Tibial artery (tissue), 4 donors: Measurements from ENCODE around the gene VPS13D.

Source experiments
- DNase-seq, 2 donors: peaks; one replicate each; pipeline ENCODE4 v3.0.0-alpha.2; 2019
- H3K27ac ChIP-seq, 2 donors: fragments of 200-600 bp; sonication (generic) in 1 of 2; 1 replicate in 1 of 2; 2 replicates in 1 of 2; pipeline ENCODE4 v1.5.1; 2018 to 2019; ENCODE audit warnings: mild to moderate bottlenecking in 1 of 2
- H3K27me3 ChIP-seq, 2 donors: fragments of 200-600 bp; sonication (generic) in 1 of 2; one replicate each; pipeline versions ENCODE4 v1.5.1 to v1.6.0; 2016 to 2019
- H3K36me3 ChIP-seq, 3 donors: fragments of 200-600 bp; sonication (generic) in 2 of 3; one replicate each; pipeline ENCODE4 v1.5.1; 2016 to 2019; ENCODE audit warnings: mild to moderate bottlenecking in 2 of 3
- H3K4me1 ChIP-seq, 4 donors: fragments of 200-600 bp; sonication (generic) in 2 of 4; 1 replicate in 3 of 4; 2 replicates in 1 of 4; pipeline ENCODE4 v1.5.1; 2016 to 2019
- H3K4me3 ChIP-seq, 2 donors: fragments of 200-600 bp; sonication (generic) in 1 of 2; 1 replicate in 1 of 2; 2 replicates in 1 of 2; pipeline ENCODE4 v1.5.1; 2018 to 2019; ENCODE audit warnings: mild to moderate bottlenecking in 2 of 2
- H3K9me3 ChIP-seq, 3 donors: fragments of 200-600 bp; sonication (generic) in 1 of 3; one replicate each; pipeline ENCODE4 v1.5.1; 2016 to 2019
- intact Hi-C: fragments of 100-400 bp; cut with DNase I; formaldehyde crosslinking; loops from one replicate; pipeline ENCODE4 v1.15.0; 2023; ENCODE audit warnings: low total_unique reads
- TF ChIP-seq, protein P1 (sequence below), 2 experiments: fragments of 200-600 bp in 1 of 2; fragments of 450-650 bp in 1 of 2; IDR thresholded peaks; one replicate each; pipeline ENCODE4 v1.5.1; 2017 to 2019; ENCODE audit warnings: antibody characterized with exemption in 2 of 2, mild to moderate bottlenecking in 1 of 2, moderate library complexity in 1 of 2

The VPS13D gene

GRCh38 chr1:12249181-12249580, 19.4 kb downstream of the VPS13D start:
- H3K27me3 ChIP-seq = no peaks in the 10 kb centered on the region
- no peaks in the 10 kb centered on the region for H3K9me3 ChIP-seq
- no peak for DNase-seq
- H3K36me3 ChIP-seq = peaks cover 61 to 77% (median 63%) of the 10 kb centered on the region in 3 donors
- H3K4me3 ChIP-seq = no peak overlapping the region
- TF ChIP-seq, protein P1, sequence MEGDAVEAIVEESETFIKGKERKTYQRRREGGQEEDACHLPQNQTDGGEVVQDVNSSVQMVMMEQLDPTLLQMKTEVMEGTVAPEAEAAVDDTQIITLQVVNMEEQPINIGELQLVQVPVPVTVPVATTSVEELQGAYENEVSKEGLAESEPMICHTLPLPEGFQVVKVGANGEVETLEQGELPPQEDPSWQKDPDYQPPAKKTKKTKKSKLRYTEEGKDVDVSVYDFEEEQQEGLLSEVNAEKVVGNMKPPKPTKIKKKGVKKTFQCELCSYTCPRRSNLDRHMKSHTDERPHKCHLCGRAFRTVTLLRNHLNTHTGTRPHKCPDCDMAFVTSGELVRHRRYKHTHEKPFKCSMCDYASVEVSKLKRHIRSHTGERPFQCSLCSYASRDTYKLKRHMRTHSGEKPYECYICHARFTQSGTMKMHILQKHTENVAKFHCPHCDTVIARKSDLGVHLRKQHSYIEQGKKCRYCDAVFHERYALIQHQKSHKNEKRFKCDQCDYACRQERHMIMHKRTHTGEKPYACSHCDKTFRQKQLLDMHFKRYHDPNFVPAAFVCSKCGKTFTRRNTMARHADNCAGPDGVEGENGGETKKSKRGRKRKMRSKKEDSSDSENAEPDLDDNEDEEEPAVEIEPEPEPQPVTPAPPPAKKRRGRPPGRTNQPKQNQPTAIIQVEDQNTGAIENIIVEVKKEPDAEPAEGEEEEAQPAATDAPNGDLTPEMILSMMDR (IDR thresholded peaks at IDR 0.05) = no peak
- intact Hi-C loops = no loop called here
- no peak overlapping the region for H3K27ac ChIP-seq
- H3K4me1 ChIP-seq = peaks cover 0 to 35% (median 22%) of the 10 kb centered on the region in 4 donors

- H3K27me3 ChIP-seq = no peaks in the 10 kb centered on the region
- H3K36me3 ChIP-seq = peaks cover 57 to 77% (median 63%) of the 10 kb centered on the region in 3 donors
- no peak overlapping the region for H3K4me3 ChIP-seq
- H3K9me3 ChIP-seq = no peaks in the 10 kb centered on the region
- intact Hi-C loops = no loop called here
- TF ChIP-seq, protein P1 (IDR thresholded peaks at IDR 0.05) = no peak
- peaks cover 0 to 32% (median 20%) of the 10 kb centered on the region in 4 donors for H3K4me1 ChIP-seq
- no peak overlapping the region for H3K27ac ChIP-seq
- DNase-seq = no peak
These were observed 19.9 kb downstream of the VPS13D start for GRCh38 chr1:12249748-12250147.

DNA sequence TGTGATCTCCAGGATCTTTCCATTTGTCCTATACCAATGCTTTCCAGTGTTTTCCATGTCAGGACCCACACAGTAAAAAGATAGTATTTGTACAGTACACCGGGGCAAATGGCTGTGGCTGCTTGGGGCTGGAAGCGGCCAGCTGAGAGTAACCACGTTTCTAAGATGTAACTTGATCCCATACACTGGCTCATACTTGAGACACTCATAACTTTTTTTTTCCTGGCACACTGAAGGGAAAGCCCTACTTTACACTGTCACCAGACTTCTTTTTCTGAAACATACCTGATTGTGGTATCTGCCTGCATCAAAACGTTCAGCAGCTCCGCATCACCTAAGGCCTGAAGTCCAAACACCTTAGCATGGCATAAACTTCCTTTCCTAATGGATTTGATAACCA, 21.6 kb downstream of the VPS13D start:
- no peaks in the 10 kb centered on the region for H3K27me3 ChIP-seq
- peaks cover 0 to 15% (median 9%) of the 10 kb centered on the region in 4 donors for H3K4me1 ChIP-seq
- H3K4me3 ChIP-seq = no peak overlapping the region
- peaks cover 70 to 82% (median 79%) of the 10 kb centered on the region in 3 donors for H3K36me3 ChIP-seq
- TF ChIP-seq, protein P1 (IDR thresholded peaks at IDR 0.05) = no peak
- no peak overlapping the region for H3K27ac ChIP-seq
- no peak for DNase-seq
- intact Hi-C loops = no loop called here
- no peaks in the 10 kb centered on the region for H3K9me3 ChIP-seq

- Histone ChIP-seq H3K27me3 (no peaks in the 10 kb centered on the region), H3K36me3 (peaks cover 83 to 98% (median 94%) of the 10 kb centered on the region in 3 donors), H3K9me3 (no peaks in the 10 kb centered on the region), H3K4me3 (no peak overlapping the region), H3K27ac (no peak overlapping the region), H3K4me1 (no peaks in the 10 kb centered on the region)
- TF ChIP-seq, protein P1 (IDR thresholded peaks at IDR 0.05) = no peak
- no peak for DNase-seq
- intact Hi-C loops = no loop called here
These were observed 26.1 kb downstream of the VPS13D start for GRCh38 chr1:12255913-12256312.

- peaks cover 87 to 99% (median 94%) of the 10 kb centered on the region in 3 donors for H3K36me3 ChIP-seq
- H3K4me1 ChIP-seq = no peaks in the 10 kb centered on the region
- DNase-seq = no peak
- TF ChIP-seq, protein P1 (IDR thresholded peaks at IDR 0.05) = no peak
- H3K27ac ChIP-seq = no peak overlapping the region
- intact Hi-C loops = no loop called here
- no peak overlapping the region for H3K4me3 ChIP-seq
- no peaks in the 10 kb centered on the region for H3K27me3 ChIP-seq
- no peaks in the 10 kb centered on the region for H3K9me3 ChIP-seq
These were observed 28.4 kb downstream of the VPS13D start for GRCh38 chr1:12258272-12258671.

DNA sequence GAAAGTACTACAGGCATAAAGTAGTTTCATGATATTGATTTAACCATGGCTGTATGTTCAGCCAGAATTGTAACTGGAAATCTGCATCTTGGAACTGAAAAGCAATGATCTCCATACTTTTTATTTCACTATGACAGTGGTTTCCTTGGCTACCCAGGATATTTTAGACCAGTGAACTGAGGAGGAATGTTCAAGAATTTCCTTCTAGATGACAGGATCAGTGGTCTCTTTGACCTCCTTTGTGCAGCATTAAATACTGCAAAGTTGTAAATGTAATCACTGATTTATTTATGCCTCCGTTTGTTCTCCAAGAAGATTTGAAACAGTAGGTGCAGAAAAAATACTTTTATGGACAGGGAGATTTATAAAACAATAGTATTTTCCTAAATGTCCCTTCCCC, 39.5 kb downstream of the VPS13D start:
- TF ChIP-seq, protein P1 (IDR thresholded peaks at IDR 0.05) = no peak
- H3K4me3 ChIP-seq = no peak overlapping the region
- no peaks in the 10 kb centered on the region for H3K9me3 ChIP-seq
- intact Hi-C loops = no loop called here
- H3K36me3 ChIP-seq = peaks cover 84 to 100% (median 85%) of the 10 kb centered on the region in 3 donors
- DNase-seq = no peak
- no peaks in the 10 kb centered on the region for H3K4me1 ChIP-seq
- H3K27ac ChIP-seq = no peak overlapping the region
- no peaks in the 10 kb centered on the region for H3K27me3 ChIP-seq
